Measurements from ENCODE around the gene SYNPO2.

SYNPO2 gene

DNA sequence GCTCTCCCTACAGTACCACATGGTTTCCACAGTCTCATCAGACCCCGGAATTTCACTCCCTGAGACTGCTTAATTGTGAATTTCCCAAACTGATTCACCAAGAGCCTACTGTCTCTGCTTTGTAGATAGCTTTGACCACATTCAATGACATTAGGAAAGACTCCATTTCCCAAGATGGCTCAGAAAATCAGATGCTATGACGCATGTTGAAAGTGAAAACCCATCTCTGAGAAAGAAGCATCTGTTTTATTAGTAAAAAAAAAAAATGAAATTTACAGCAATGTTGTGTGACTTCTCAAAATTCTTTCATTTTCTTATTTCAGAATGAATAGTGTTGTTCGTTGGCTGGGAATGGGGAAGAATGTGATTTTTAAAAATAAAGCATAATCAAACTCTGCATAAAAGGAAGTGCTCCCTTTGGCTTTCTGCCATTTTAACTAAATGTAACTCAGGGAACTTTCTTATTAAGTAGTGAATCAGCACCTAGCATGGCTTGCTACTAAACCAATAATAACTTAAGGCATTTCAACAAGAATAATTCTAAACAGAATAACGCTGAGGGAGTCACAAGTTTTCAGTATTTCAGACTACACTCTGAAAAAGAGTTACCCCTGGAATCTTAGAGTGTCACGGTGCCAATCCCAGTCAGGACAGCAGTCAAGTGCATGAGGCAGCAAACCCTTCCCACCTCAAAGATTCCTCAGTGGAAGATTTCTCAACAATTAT is 149.6 kb downstream of the SYNPO2 start:
- Histone ChIP-seq H3K9ac (ENCODE audit: low read length) (peak overlapping the region; percentile 56), H2BK12ac (ENCODE audit: low read length in 2 of 2) (no peak overlapping the region), H2AFZ (ENCODE audit: low read depth, low read length) (no peak overlapping the region), H3K18ac (ENCODE audit: low read depth in 1 of 2, low read length in 2 of 2) (no peak overlapping the region), H2BK15ac (ENCODE audit: low read depth, poor library complexity, severe bottlenecking) (no peak overlapping the region), H3K4ac (ENCODE audit: low read depth in 1 of 2, low read length in 2 of 2) (no peak overlapping the region), H3K4me3 (ENCODE audit: insufficient read depth in 1 of 2, low read depth in 1 of 2, low read length in 2 of 2) (no peak overlapping the region), H2BK120ac (ENCODE audit: low read depth, low read length) (no peak overlapping the region), H3K27ac (ENCODE audit: low read length, poor library complexity, severe bottlenecking) (no peak overlapping the region), H3K36me3 (ENCODE audit: control insufficient read depth in 1 of 2, insufficient read depth in 2 of 2, low read depth in 1 of 2, low read length in 2 of 2) (peaks cover 0 to 12% of the 10 kb centered on the region in 2 experiments), H2BK5ac (ENCODE audit: low read depth, low read length, poor library complexity, severe bottlenecking) (no peak overlapping the region), H3K4me2 (ENCODE audit: low read length, poor library complexity, severe bottlenecking) (no peak overlapping the region), H4K8ac (ENCODE audit: low read length) (no peak overlapping the region), H3K23ac (ENCODE audit: low read length in 2 of 2) (no peak overlapping the region), H2AK5ac (ENCODE audit: low read length, severe bottlenecking) (no peak overlapping the region), H3K79me1 (replicated peaks; ENCODE audit: low read length, poor library complexity, severe bottlenecking) (no peaks in the 10 kb centered on the region), H3K9me3 (ENCODE audit: control insufficient read depth, low read length) (no peaks in the 10 kb centered on the region), H3K4me1 (ENCODE audit: control insufficient read depth, insufficient read depth, low read depth, low read length) (peaks cover 6% of the 10 kb centered on the region), H3K14ac (ENCODE audit: low read length in 2 of 2) (no peak overlapping the region), H3K27me3 (ENCODE audit: control insufficient read depth in 1 of 2, insufficient read depth in 1 of 2, low read length in 2 of 2) (no peaks in the 10 kb centered on the region), H4K91ac (ENCODE audit: low read length) (no peak overlapping the region)
- DNase-seq = no peak
- 85% methylated on average over 3 of the region's 5 CpGs for WGBS

DNA sequence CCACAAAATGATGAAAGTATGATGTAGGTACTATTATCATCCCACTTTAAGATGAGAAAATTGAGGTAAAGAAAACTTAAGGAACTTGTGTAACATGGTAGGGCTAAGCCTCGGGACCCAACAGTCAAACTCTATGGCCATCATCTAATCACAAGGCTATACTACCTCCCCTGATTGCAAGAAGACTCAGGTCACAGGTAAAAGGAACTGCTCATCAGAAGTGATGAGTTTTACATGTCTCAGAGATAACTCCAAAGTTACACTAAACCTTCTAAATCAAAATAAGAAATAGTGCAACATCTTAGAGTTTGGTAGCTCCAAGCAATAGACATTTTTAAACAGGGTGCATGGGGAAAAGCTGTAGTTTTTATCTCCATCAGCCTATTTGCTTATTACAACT is 150.5 kb downstream of the SYNPO2 start:
- H3K9ac ChIP-seq (ENCODE audit: low read length) = peak overlapping the region; percentile 56
- no peak overlapping the region for H3K23ac ChIP-seq (ENCODE audit: low read length in 2 of 2)
- H2AK5ac ChIP-seq (ENCODE audit: low read length, severe bottlenecking) = peak overlapping the region; percentile 10
- 100% methylated on average over 1 of the region's 1 CpG for WGBS
- H2BK15ac ChIP-seq (ENCODE audit: low read depth, poor library complexity, severe bottlenecking) = no peak overlapping the region
- no peak overlapping the region for H4K91ac ChIP-seq (ENCODE audit: low read length)
- no peak for DNase-seq
- H3K14ac ChIP-seq (ENCODE audit: low read length in 2 of 2) = no peak overlapping the region
- H3K4me1 ChIP-seq (ENCODE audit: control insufficient read depth, insufficient read depth, low read depth, low read length) = peaks cover 6% of the 10 kb centered on the region
- no peaks in the 10 kb centered on the region for H3K79me1 ChIP-seq (replicated peaks; ENCODE audit: low read length, poor library complexity, severe bottlenecking)
- peaks cover 0 to 9% of the 10 kb centered on the region in 2 experiments for H3K36me3 ChIP-seq (ENCODE audit: control insufficient read depth in 1 of 2, insufficient read depth in 2 of 2, low read depth in 1 of 2, low read length in 2 of 2)
- H4K8ac ChIP-seq (ENCODE audit: low read length) = no peak overlapping the region
- no peaks in the 10 kb centered on the region for H3K9me3 ChIP-seq (ENCODE audit: control insufficient read depth, low read length)
- no peak overlapping the region for H3K4me2 ChIP-seq (ENCODE audit: low read length, poor library complexity, severe bottlenecking)
- H3K18ac ChIP-seq (ENCODE audit: low read depth in 1 of 2, low read length in 2 of 2) = no peak overlapping the region
- H3K4me3 ChIP-seq (ENCODE audit: insufficient read depth in 1 of 2, low read depth in 1 of 2, low read length in 2 of 2) = no peak overlapping the region
- no peak overlapping the region for H2AFZ ChIP-seq (ENCODE audit: low read depth, low read length)
- H2BK12ac ChIP-seq (ENCODE audit: low read length in 2 of 2) = no peak overlapping the region
- no peak overlapping the region for H2BK5ac ChIP-seq (ENCODE audit: low read depth, low read length, poor library complexity, severe bottlenecking)
- no peaks in the 10 kb centered on the region for H3K27me3 ChIP-seq (ENCODE audit: control insufficient read depth in 1 of 2, insufficient read depth in 1 of 2, low read length in 2 of 2)
- H3K27ac ChIP-seq (ENCODE audit: low read length, poor library complexity, severe bottlenecking) = no peak overlapping the region
- no peak overlapping the region for H3K4ac ChIP-seq (ENCODE audit: low read depth in 1 of 2, low read length in 2 of 2)
- no peak overlapping the region for H2BK120ac ChIP-seq (ENCODE audit: low read depth, low read length)

DNA sequence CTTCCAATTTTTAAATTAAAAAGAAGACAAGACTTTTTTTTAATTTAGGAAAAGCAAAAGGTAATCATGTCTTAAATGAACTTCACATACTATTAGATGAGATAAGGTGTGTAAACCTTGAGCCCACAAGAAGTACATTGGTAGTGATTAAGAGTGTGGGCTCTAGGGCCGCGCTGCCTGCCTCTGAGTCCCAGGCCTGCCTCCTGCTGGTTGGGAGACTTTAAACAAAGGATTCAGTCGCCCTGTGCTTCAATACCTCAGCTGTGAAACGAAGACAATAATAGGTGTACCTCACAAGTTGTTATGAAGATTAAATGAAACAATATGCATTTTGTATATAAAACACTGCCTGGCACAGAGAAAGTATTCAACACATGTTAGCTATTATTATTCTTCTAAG is 151.1 kb downstream of the SYNPO2 start:
- H3K36me3 ChIP-seq (ENCODE audit: control insufficient read depth in 1 of 2, insufficient read depth in 2 of 2, low read depth in 1 of 2, low read length in 2 of 2) = peaks cover 0 to 6% of the 10 kb centered on the region in 2 experiments
- H3K27me3 ChIP-seq (ENCODE audit: control insufficient read depth in 1 of 2, insufficient read depth in 1 of 2, low read length in 2 of 2) = no peaks in the 10 kb centered on the region
- no peak overlapping the region for H2AFZ ChIP-seq (ENCODE audit: low read depth, low read length)
- H3K18ac ChIP-seq (ENCODE audit: low read depth in 1 of 2, low read length in 2 of 2) = no peak overlapping the region
- H3K9me3 ChIP-seq (ENCODE audit: control insufficient read depth, low read length) = no peaks in the 10 kb centered on the region
- no peaks in the 10 kb centered on the region for H3K79me1 ChIP-seq (replicated peaks; ENCODE audit: low read length, poor library complexity, severe bottlenecking)
- H3K4me2 ChIP-seq (ENCODE audit: low read length, poor library complexity, severe bottlenecking) = no peak overlapping the region
- no peak overlapping the region for H2BK15ac ChIP-seq (ENCODE audit: low read depth, poor library complexity, severe bottlenecking)
- no peak overlapping the region for H3K14ac ChIP-seq (ENCODE audit: low read length in 2 of 2)
- H3K23ac ChIP-seq (ENCODE audit: low read length in 2 of 2) = no peak overlapping the region
- H3K4me1 ChIP-seq (ENCODE audit: control insufficient read depth, insufficient read depth, low read depth, low read length) = peaks cover 5% of the 10 kb centered on the region
- H3K9ac ChIP-seq (ENCODE audit: low read length) = peak overlapping the region; percentile 75
- no peak overlapping the region for H2AK5ac ChIP-seq (ENCODE audit: low read length, severe bottlenecking)
- no peak overlapping the region for H3K4me3 ChIP-seq (ENCODE audit: insufficient read depth in 1 of 2, low read depth in 1 of 2, low read length in 2 of 2)
- H3K4ac ChIP-seq (ENCODE audit: low read depth in 1 of 2, low read length in 2 of 2) = no peak overlapping the region
- DNase-seq = no peak
- no peak overlapping the region for H4K8ac ChIP-seq (ENCODE audit: low read length)
- 73% methylated on average over 2 of the region's 4 CpGs for WGBS
- H3K27ac ChIP-seq (ENCODE audit: low read length, poor library complexity, severe bottlenecking) = no peak overlapping the region
- H4K91ac ChIP-seq (ENCODE audit: low read length) = no peak overlapping the region
- H2BK12ac ChIP-seq (ENCODE audit: low read length in 2 of 2) = no peak overlapping the region
- H2BK5ac ChIP-seq (ENCODE audit: low read depth, low read length, poor library complexity, severe bottlenecking) = no peak overlapping the region
- H2BK120ac ChIP-seq (ENCODE audit: low read depth, low read length) = no peak overlapping the region

DNA sequence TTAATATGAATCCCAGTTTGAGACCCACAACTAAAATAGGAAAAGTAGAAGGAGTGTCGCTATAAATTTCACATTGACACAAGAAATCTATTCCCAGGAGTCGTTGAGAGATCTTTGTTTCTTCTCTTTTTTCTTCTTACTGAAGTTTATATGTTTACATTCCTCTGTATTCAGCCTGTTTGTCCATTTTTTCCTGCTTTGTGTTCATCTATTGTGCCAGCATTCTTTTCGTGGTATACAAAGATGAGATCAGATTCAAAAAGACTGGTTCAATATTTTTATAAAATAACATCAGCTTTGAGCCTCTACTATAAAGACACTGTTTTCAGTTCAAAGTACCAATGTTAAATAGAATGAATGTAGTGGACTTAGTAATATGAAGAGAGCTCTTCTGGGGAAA is 151.6 kb downstream of the SYNPO2 start:
- Histone ChIP-seq H3K4me2 (ENCODE audit: low read length, poor library complexity, severe bottlenecking) (no peak overlapping the region), H3K27me3 (ENCODE audit: control insufficient read depth in 1 of 2, insufficient read depth in 1 of 2, low read length in 2 of 2) (no peaks in the 10 kb centered on the region), H4K8ac (ENCODE audit: low read length) (no peak overlapping the region), H3K9ac (ENCODE audit: low read length) (peak overlapping the region; percentile 75), H4K91ac (ENCODE audit: low read length) (no peak overlapping the region), H3K23ac (ENCODE audit: low read length in 2 of 2) (no peak overlapping the region), H3K4me3 (ENCODE audit: insufficient read depth in 1 of 2, low read depth in 1 of 2, low read length in 2 of 2) (no peak overlapping the region), H3K14ac (ENCODE audit: low read length in 2 of 2) (no peak overlapping the region), H2BK12ac (ENCODE audit: low read length in 2 of 2) (no peak overlapping the region), H3K9me3 (ENCODE audit: control insufficient read depth, low read length) (no peaks in the 10 kb centered on the region), H3K18ac (ENCODE audit: low read depth in 1 of 2, low read length in 2 of 2) (no peak overlapping the region), H2BK15ac (ENCODE audit: low read depth, poor library complexity, severe bottlenecking) (no peak overlapping the region), H2AK5ac (ENCODE audit: low read length, severe bottlenecking) (no peak overlapping the region), H3K4ac (ENCODE audit: low read depth in 1 of 2, low read length in 2 of 2) (no peak overlapping the region), H3K4me1 (ENCODE audit: control insufficient read depth, insufficient read depth, low read depth, low read length) (peaks cover 5% of the 10 kb centered on the region), H3K79me1 (replicated peaks; ENCODE audit: low read length, poor library complexity, severe bottlenecking) (no peaks in the 10 kb centered on the region), H2BK5ac (ENCODE audit: low read depth, low read length, poor library complexity, severe bottlenecking) (no peak overlapping the region), H3K27ac (ENCODE audit: low read length, poor library complexity, severe bottlenecking) (peak overlapping the region; percentile 85), H3K36me3 (ENCODE audit: control insufficient read depth in 1 of 2, insufficient read depth in 2 of 2, low read depth in 1 of 2, low read length in 2 of 2) (peaks cover 0 to 2% of the 10 kb centered on the region in 2 experiments), H2BK120ac (ENCODE audit: low read depth, low read length) (no peak overlapping the region), H2AFZ (ENCODE audit: low read depth, low read length) (no peak overlapping the region)
- WGBS = 80% methylated on average over 1 of the region's 3 CpGs
- DNase-seq = no peak

Data from mesenchymal stem cell (in vitro differentiated cells and primary cell).